ENCODE data around the gene CNNM3. TPM values are rescaled to one million over a fixed set of nuclear protein-coding genes. Genes with fewer than 3 reads are reported as not detected.
A peak's percentile ranks its signal among the peaks of the same experiment; 100 is the strongest.

CNNM3 gene
- total RNA-seq, 6 experiments from 2014 or later, result 11.5 to 37.6 (median 21.6) TPM

- no peak for TF ChIP-seq POLR2A (IDR thresholded peaks at IDR 0.05)
- TF ChIP-seq, protein P1, sequence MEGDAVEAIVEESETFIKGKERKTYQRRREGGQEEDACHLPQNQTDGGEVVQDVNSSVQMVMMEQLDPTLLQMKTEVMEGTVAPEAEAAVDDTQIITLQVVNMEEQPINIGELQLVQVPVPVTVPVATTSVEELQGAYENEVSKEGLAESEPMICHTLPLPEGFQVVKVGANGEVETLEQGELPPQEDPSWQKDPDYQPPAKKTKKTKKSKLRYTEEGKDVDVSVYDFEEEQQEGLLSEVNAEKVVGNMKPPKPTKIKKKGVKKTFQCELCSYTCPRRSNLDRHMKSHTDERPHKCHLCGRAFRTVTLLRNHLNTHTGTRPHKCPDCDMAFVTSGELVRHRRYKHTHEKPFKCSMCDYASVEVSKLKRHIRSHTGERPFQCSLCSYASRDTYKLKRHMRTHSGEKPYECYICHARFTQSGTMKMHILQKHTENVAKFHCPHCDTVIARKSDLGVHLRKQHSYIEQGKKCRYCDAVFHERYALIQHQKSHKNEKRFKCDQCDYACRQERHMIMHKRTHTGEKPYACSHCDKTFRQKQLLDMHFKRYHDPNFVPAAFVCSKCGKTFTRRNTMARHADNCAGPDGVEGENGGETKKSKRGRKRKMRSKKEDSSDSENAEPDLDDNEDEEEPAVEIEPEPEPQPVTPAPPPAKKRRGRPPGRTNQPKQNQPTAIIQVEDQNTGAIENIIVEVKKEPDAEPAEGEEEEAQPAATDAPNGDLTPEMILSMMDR (IDR thresholded peaks at IDR 0.05), result no peak
- DNase-seq, result peak; percentile 74 to 94 (median 93)
- WGBS (ENCODE audit: insufficient coverage, low coverage, low lambda C conversion rate, missing lambda C conversion rate), result 20% methylated on average over 3 of the region's 9 CpGs
- Histone ChIP-seq H3K36me3 (peaks cover 0 to 49% (median 9%) of the 10 kb centered on the region in 4 donors), H3K4me3 (no peak overlapping the region), H3K4me1 (peaks cover 0 to 14% (median 6%) of the 10 kb centered on the region in 4 donors), H3K9me3 (no peaks in the 10 kb centered on the region), H3K27me3 (no peaks in the 10 kb centered on the region), H3K27ac (peak overlapping the region in 2 of 3 donors; percentile 4 to 25)
- ATAC-seq, result peak; percentile 97 to 99 (median 98)
- intact Hi-C loops (cut with DNase I), result no loop called here
Observed at GRCh38 chr2:96848264-96848663, 32.2 kb downstream of the CNNM3 start.

GRCh38 chr2:96852667-96853066 lies 36.6 kb downstream of the CNNM3 start:
- H3K36me3 ChIP-seq, result peaks cover 0 to 44% (median 9%) of the 10 kb centered on the region in 4 donors
- intact Hi-C loops (cut with DNase I), result no loop called here
- peaks cover 0 to 37% (median 13%) of the 10 kb centered on the region in 4 donors for H3K4me1 ChIP-seq
- 98% methylated on average over 5 of the region's 6 CpGs for WGBS (ENCODE audit: insufficient coverage, low coverage, low lambda C conversion rate, missing lambda C conversion rate)
- H3K9me3 ChIP-seq, result no peaks in the 10 kb centered on the region
- H3K27ac ChIP-seq, result no peak overlapping the region
- TF ChIP-seq POLR2A (IDR thresholded peaks at IDR 0.05), result no peak
- TF ChIP-seq, protein P1 (IDR thresholded peaks at IDR 0.05), result no peak
- H3K27me3 ChIP-seq, result no peaks in the 10 kb centered on the region
- H3K4me3 ChIP-seq, result no peak overlapping the region
- no peak for ATAC-seq
- no peak for DNase-seq

- H3K9me3 ChIP-seq, result no peaks in the 10 kb centered on the region
- H3K4me1 ChIP-seq, result peaks cover 0 to 32% (median 11%) of the 10 kb centered on the region in 4 donors
- H3K36me3 ChIP-seq, result peaks cover 0 to 44% (median 9%) of the 10 kb centered on the region in 4 donors
- no peaks in the 10 kb centered on the region for H3K27me3 ChIP-seq
- intact Hi-C loops (cut with DNase I), result no loop called here
- WGBS (ENCODE audit: insufficient coverage, low coverage, low lambda C conversion rate, missing lambda C conversion rate), result 97% methylated on average over 8 of the region's 15 CpGs
- H3K27ac ChIP-seq, result no peak overlapping the region
- H3K4me3 ChIP-seq, result no peak overlapping the region
- ATAC-seq (no peak), DNase-seq (no peak)
- TF ChIP-seq POLR2A (IDR thresholded peaks at IDR 0.05), result no peak
- TF ChIP-seq, protein P1 (IDR thresholded peaks at IDR 0.05), result no peak
Observed at GRCh38 chr2:96853321-96853720, 37.3 kb downstream of the CNNM3 start.

DNA sequence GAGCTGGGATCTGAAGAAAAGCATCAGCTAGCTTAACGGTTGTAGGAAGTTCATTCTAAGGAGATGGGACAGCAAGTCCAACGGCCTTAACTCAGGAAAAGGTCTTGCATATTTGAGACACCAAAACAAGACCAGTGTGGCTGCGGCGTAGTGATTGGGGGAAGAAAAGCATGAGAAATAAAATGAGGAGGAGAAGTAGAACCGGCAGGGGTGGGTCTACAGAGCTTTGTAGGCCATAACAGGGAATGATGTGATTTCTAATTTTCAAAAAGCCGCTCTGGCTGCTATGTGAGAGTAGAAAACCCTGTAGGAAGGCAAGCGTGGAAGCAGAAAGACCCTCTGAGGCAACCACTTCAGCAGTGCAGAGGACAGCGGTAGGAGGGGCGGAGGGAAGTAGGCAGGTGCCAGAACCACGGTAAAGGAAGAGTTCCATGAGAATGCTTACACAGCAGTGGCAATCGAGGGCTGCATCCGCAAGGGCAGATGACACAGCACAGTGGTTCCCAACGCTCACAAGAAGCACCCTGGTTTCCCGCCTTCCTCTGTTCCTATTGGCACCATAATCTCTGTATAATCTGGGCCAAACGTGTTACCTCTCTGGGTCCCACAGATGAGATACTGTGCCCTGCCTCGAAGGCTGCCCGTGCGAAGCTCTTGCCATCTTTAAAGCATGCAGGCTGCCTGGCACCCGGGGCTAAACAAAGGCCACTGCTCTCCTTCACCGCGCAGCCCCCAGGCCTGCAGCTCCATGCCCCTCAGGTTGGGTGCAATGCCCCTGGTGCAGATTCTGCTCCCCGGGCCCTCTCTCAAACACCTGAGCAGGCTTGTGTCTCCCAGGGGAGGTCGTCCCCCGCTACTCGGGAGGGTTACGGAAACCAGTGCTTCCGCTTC lies 41.0 kb downstream of the CNNM3 start:
- H3K4me1 ChIP-seq, result peaks cover 0 to 52% (median 18%) of the 10 kb centered on the region in 4 donors
- intact Hi-C loops (cut with DNase I), result loop anchor here in 1 of 2 donors (5.0 kb wide), 1 partner anchor 95 kb away; no protein-coding TSS in a partner anchor
- no peaks in the 10 kb centered on the region for H3K27me3 ChIP-seq
- no peaks in the 10 kb centered on the region for H3K9me3 ChIP-seq
- H3K36me3 ChIP-seq, result peaks cover 0 to 29% (median 15%) of the 10 kb centered on the region in 4 donors
- H3K4me3 ChIP-seq, result peak overlapping the region; percentile 66 to 87 (median 75)
- DNase-seq, result no peak
- TF ChIP-seq, protein P1 (IDR thresholded peaks at IDR 0.05), result no peak
- TF ChIP-seq POLR2A (IDR thresholded peaks at IDR 0.05), result no peak
- peak overlapping the region; percentile 46 to 75 (median 66) for H3K27ac ChIP-seq
- peak; percentile 6 to 21 (median 19) for ATAC-seq
- 17% methylated on average over 18 of the region's 27 CpGs for WGBS (ENCODE audit: insufficient coverage, low coverage, low lambda C conversion rate, missing lambda C conversion rate)
